AG04450 (cell line): ENCODE measurements around the gene ACTRT2. TPM values are rescaled to one million over a fixed set of nuclear protein-coding genes. Genes with fewer than 3 reads are reported as not detected.

ENCODE experiments used
- CTCF ChIA-PET: fragments of 300-600, 350-600 bp; formaldehyde crosslinking; extraction: SDS; loops from one replicate; lab custom pipeline; 2022; ENCODE audit warnings: antibody characterized with exemption, inconsistent platforms; lab: Charles Lee
- POLR2A ChIA-PET: fragments of 350-600 bp; formaldehyde crosslinking; extraction: SDS; loops from one replicate; lab custom pipeline; 2021; ENCODE audit warnings: antibody characterized with exemption, inconsistent platforms; lab: Yijun Ruan, JAX
- DNase-seq: peaks from one replicate; pipeline ENCODE4 v3.0.0-alpha.2; 2011; ENCODE audit warnings: low read depth, low spot score
- H3K27ac ChIP-seq: one replicate; pipeline ENCODE4 v1.5.1; 2012; ENCODE audit warnings: low read depth, low read length, control low read depth
- H3K27me3 ChIP-seq: one replicate; pipeline ENCODE4 v1.6.0; 2012; ENCODE audit warnings: low read length; ENCODE audit not compliant: control insufficient read depth, insufficient read depth
- H3K4me3 ChIP-seq: 2 replicates; pipeline ENCODE4 v1.5.1; 2011; ENCODE audit warnings: mild to moderate bottlenecking, low read depth, low read length, control low read depth
- H3K9me3 ChIP-seq: 2 replicates; pipeline ENCODE4 v1.5.1; 2012; ENCODE audit warnings: low read length; ENCODE audit not compliant: control insufficient read depth, insufficient read depth
- polyA plus RNA-seq: library from polyadenylated mRNA; depleted of rRNA; stranded (reverse); fragments of >200 nt; gene quantifications from 2 replicates; pipeline ENCODE4 v1.2.3, GENCODE V29; 2011
- TF ChIP-seq, protein P1 (sequence below): IDR thresholded peaks from 2 replicates; pipeline ENCODE4 v1.5.1; 2011; ENCODE audit warnings: low read depth, low read length, control low read depth, inconsistent platforms

The ACTRT2 gene
- polyA plus RNA-seq, 1 experiment, result not detected

DNA sequence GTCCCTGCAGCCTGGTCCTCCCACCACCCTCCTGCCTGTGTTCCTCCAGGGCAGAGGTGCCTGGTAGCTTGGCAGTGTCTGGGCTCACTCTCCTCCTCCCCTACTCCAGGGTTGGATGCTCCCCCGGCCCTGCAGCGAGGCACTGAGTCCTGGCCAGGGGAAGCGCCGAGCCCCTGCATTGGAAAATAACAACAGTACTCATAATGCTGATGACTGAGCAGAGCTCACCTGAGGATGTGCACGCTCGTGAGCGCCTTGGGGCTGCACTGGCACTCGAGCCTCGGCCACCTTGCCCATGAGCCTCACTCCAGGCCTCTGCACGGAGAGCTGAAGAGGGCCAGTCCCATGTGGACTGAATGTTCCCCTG, 6.0 kb upstream of the ACTRT2 start:
- ChIA-PET POLR2A (no interaction called here), CTCF (no interaction called here)
- H3K9me3 ChIP-seq, result peaks cover 81% of the 10 kb centered on the region
- H3K4me3 ChIP-seq, result no peak overlapping the region
- no peak for DNase-seq
- TF ChIP-seq, protein P1, sequence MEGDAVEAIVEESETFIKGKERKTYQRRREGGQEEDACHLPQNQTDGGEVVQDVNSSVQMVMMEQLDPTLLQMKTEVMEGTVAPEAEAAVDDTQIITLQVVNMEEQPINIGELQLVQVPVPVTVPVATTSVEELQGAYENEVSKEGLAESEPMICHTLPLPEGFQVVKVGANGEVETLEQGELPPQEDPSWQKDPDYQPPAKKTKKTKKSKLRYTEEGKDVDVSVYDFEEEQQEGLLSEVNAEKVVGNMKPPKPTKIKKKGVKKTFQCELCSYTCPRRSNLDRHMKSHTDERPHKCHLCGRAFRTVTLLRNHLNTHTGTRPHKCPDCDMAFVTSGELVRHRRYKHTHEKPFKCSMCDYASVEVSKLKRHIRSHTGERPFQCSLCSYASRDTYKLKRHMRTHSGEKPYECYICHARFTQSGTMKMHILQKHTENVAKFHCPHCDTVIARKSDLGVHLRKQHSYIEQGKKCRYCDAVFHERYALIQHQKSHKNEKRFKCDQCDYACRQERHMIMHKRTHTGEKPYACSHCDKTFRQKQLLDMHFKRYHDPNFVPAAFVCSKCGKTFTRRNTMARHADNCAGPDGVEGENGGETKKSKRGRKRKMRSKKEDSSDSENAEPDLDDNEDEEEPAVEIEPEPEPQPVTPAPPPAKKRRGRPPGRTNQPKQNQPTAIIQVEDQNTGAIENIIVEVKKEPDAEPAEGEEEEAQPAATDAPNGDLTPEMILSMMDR, result no peak
- H3K27me3 ChIP-seq, result no peaks in the 10 kb centered on the region
- H3K27ac ChIP-seq, result no peak overlapping the region

DNA sequence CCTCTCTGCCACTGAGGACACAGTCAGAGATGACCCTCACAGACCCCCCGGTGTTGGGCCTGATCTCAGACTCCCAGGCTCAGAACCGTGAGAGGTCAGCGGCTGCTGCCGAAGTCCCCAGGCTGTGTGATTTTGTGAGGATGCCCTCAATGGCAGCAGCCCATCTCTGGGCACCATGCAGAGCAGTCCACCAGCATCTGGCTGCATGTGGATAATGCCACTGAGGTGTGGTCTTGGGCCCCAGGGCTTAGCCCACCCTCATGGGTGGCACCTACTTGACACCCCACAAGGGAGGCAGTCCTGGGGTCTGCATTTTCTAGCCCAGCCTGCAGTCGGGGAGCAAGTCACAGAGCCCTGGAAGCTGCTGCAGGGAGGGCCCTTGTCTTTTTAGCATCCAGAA, 5.5 kb upstream of the ACTRT2 start:
- no peak for DNase-seq
- ChIA-PET POLR2A (no interaction called here), CTCF (no interaction called here)
- Histone ChIP-seq H3K27me3 (no peaks in the 10 kb centered on the region), H3K9me3 (peaks cover 86% of the 10 kb centered on the region), H3K4me3 (no peak overlapping the region), H3K27ac (no peak overlapping the region)
- TF ChIP-seq, protein P1, result no peak

DNA sequence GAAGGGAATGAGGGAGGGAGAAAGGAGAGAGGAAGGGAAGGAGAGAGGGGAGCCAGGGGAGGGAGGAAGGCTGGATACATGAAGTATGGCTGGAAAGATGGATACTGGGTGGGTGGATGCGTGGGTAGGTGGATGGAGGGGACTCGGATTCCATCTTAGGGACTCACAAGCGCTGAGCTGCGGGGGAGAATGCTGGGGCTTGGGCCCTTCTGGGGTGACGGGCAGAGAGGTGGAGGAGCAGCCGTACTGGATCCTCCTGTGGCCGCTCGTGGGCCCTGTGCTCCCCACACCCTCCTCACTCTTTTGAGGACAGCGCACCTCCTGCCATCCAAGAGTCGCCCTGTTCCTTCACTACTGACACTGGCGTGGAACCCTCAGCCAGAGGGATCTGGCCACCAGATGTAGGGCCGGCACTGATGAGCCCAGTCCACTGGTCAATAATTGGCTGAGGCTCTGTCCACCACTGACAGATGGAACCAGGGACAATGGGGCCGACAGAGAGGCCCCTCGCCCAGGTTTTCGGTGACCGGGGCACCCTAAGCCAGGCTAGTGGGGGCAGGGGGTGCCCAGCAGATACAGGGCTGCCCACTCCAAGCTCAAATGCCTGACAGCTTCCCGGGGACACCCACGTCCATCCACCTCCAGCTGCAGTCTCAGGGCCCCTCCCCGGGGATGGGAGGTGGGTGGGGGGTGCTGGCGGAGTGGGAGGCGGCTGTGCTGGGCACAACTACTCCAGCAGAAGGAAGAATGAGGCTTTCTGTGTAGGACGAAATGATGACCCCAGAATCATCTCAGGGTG, 4.4 kb upstream of the ACTRT2 start:
- TF ChIP-seq, protein P1, result no peak
- no peak overlapping the region for H3K4me3 ChIP-seq
- peaks cover 87% of the 10 kb centered on the region for H3K9me3 ChIP-seq
- no peaks in the 10 kb centered on the region for H3K27me3 ChIP-seq
- no peak for DNase-seq
- no peak overlapping the region for H3K27ac ChIP-seq
- ChIA-PET POLR2A (no interaction called here), CTCF (interaction anchor here (0.5 kb wide), 1 partner anchor 38 kb away, joined by 4 read pairs; no protein-coding TSS in a partner anchor)

DNA sequence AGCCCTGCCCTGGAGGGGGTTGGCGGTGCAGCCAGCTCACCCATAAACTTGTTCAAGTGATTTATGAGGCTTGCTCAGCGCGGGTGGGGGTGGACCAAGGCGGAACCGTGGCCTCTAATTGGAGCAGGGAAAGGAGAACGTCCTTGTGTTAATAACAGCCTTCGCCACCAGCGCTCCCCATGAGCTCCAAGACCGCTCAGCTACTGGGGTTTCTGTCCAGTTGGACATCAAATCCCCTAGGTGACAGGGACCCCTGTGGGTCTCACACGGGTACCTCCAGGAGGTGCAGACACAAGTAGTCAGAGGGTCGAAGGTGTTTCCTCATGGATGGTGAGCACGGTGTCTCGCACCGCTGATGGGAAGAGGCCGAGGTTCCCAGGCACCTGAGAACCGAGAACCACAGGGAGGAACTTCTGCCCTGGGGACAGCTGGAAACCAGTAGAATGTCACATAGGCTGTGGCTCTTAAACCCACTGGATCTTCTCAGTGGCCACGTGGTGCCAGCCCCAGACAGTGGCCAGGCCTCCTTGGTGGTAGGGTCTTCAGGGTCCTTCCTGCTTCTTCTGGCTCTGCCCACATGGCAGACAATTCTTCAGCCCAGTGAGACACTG, 3.7 kb upstream of the ACTRT2 start:
- CTCF ChIA-PET, result no interaction called here
- Histone ChIP-seq H3K9me3 (peaks cover 92% of the 10 kb centered on the region), H3K27me3 (no peaks in the 10 kb centered on the region), H3K4me3 (no peak overlapping the region), H3K27ac (no peak overlapping the region)
- POLR2A ChIA-PET, result no interaction called here
- TF ChIP-seq, protein P1, result no peak
- no peak for DNase-seq

DNA sequence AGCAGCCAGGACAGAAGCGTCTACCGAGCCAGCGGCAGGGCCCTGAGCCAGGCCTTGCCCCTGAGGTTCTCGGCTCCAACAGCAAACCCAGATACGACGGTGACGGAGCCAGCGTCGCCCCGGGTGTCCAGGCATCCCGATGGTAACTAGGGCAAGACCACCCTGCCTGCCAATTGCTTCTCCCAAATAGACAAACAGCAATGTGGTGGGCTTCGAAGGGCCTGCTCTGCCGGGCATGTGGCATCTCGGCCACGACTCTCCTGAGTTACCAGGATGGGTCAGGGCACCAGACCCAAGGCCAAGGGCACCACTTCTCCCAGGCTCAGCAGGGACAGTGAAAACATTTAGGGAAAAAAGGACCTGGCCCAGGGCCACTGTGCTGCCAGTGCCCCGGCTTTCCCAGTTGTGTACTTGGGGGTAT, 3.2 kb upstream of the ACTRT2 start:
- Histone ChIP-seq H3K27me3 (no peaks in the 10 kb centered on the region), H3K27ac (no peak overlapping the region), H3K9me3 (peaks cover 92% of the 10 kb centered on the region), H3K4me3 (no peak overlapping the region)
- CTCF ChIA-PET, result no interaction called here
- DNase-seq, result no peak
- TF ChIP-seq, protein P1, result no peak
- POLR2A ChIA-PET, result no interaction called here
